Osteoblast (primary cell): ENCODE data around the gene PARP14. TPM values are rescaled to one million over a fixed set of nuclear protein-coding genes. Genes with fewer than 3 reads are reported as not detected.
A peak's percentile ranks its signal among the peaks of the same experiment; 100 is the strongest.

ENCODE experiments used
- DNase-seq: peaks from one replicate; pipeline ENCODE4 v3.0.0; 2011; ENCODE audit warnings: low spot score, mixed read lengths; ENCODE audit not compliant: insufficient read length; ENCODE audit errors: missing footprints
- H2AFZ ChIP-seq: 2 replicates; pipeline ENCODE4 v1.6.0; 2011; ENCODE audit warnings: mild to moderate bottlenecking, low read length
- H3K27ac ChIP-seq: 2 replicates; pipeline ENCODE4 v1.5.1; 2011; ENCODE audit warnings: mild to moderate bottlenecking, low read depth, low read length, moderate library complexity
- H3K27me3 ChIP-seq: 2 replicates; pipeline ENCODE4 v1.6.0; 2012; ENCODE audit warnings: mild to moderate bottlenecking, control low read depth, inconsistent platforms, low read length, moderate library complexity; ENCODE audit not compliant: insufficient read depth
- H3K36me3 ChIP-seq: 2 replicates; pipeline ENCODE4 v1.5.1; 2011; ENCODE audit warnings: mild to moderate bottlenecking, low read length, control low read depth, moderate library complexity; ENCODE audit not compliant: insufficient read depth
- H3K4me1 ChIP-seq: 2 replicates; pipeline ENCODE4 v1.5.1; 2011; ENCODE audit warnings: mild to moderate bottlenecking, low read length, control low read depth, moderate library complexity; ENCODE audit not compliant: insufficient read depth
- H3K4me2 ChIP-seq: 2 replicates; pipeline ENCODE4 v1.6.0; 2011; ENCODE audit warnings: mild to moderate bottlenecking, low read length; ENCODE audit not compliant: insufficient read depth
- H3K4me3 ChIP-seq: fragments of 200-600 bp; sonication (generic); 3 replicates; pipeline ENCODE4 v1.5.1; 2012; ENCODE audit warnings: mild to moderate bottlenecking, low read length, inconsistent platforms; ENCODE audit not compliant: insufficient read depth
- H3K79me2 ChIP-seq: 2 replicates; pipeline ENCODE4 v1.6.0; 2012; ENCODE audit warnings: mild to moderate bottlenecking, low read length, control low read depth, inconsistent platforms; ENCODE audit not compliant: insufficient read depth
- H3K9me3 ChIP-seq: 2 replicates; pipeline ENCODE4 v1.5.1; 2011; ENCODE audit warnings: low read depth, low read length, control low read depth
- H4K20me1 ChIP-seq: 2 replicates; pipeline ENCODE4 v1.6.0; 2012; ENCODE audit warnings: mild to moderate bottlenecking, low read length, control low read depth; ENCODE audit not compliant: insufficient read depth
- total RNA-seq: library from RNA; depleted of rRNA; stranded (reverse); fragments of >200 nt; gene quantifications from 2 replicates; pipeline ENCODE4 v1.2.3, GENCODE V29; 2012
- TF ChIP-seq, protein P1 (sequence below): IDR thresholded peaks from 2 replicates; pipeline ENCODE4 v1.5.1; 2011; ENCODE audit warnings: mild to moderate bottlenecking, low read depth, low read length, moderate library complexity; ENCODE audit errors: extremely low read depth

PARP14 gene
- total RNA-seq, 1 donor = 84.3 TPM

DNA sequence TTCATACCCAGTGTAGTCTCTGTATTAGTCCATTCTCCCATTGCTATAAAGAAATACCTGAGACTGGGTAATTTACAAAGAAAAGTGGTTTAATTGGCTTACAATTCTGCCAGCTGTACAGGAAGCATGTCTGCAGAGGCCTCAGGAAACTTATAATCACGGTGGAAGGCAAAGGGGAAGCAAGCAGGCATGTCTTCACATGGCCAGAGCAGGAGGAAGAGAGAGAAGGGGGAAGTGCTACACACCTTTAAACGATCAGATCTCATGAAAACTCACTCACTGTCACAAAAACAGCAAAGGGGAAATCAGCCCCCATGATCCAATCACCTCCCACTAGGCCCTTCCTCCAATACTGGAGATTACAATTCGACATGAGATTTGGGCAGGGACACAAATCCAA is 6.3 kb upstream of the PARP14 start:
- peaks cover 17% of the 10 kb centered on the region for H3K4me1 ChIP-seq
- no peak overlapping the region for H3K27ac ChIP-seq
- no peak for DNase-seq
- TF ChIP-seq, protein P1, sequence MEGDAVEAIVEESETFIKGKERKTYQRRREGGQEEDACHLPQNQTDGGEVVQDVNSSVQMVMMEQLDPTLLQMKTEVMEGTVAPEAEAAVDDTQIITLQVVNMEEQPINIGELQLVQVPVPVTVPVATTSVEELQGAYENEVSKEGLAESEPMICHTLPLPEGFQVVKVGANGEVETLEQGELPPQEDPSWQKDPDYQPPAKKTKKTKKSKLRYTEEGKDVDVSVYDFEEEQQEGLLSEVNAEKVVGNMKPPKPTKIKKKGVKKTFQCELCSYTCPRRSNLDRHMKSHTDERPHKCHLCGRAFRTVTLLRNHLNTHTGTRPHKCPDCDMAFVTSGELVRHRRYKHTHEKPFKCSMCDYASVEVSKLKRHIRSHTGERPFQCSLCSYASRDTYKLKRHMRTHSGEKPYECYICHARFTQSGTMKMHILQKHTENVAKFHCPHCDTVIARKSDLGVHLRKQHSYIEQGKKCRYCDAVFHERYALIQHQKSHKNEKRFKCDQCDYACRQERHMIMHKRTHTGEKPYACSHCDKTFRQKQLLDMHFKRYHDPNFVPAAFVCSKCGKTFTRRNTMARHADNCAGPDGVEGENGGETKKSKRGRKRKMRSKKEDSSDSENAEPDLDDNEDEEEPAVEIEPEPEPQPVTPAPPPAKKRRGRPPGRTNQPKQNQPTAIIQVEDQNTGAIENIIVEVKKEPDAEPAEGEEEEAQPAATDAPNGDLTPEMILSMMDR = no peak
- H2AFZ ChIP-seq = no peak overlapping the region
- no peaks in the 10 kb centered on the region for H3K36me3 ChIP-seq
- no peak overlapping the region for H3K4me3 ChIP-seq
- H3K27me3 ChIP-seq = no peaks in the 10 kb centered on the region
- H3K9me3 ChIP-seq = no peaks in the 10 kb centered on the region
- H3K79me2 ChIP-seq = no peaks in the 10 kb centered on the region
- H3K4me2 ChIP-seq = no peak overlapping the region
- no peaks in the 10 kb centered on the region for H4K20me1 ChIP-seq

DNA sequence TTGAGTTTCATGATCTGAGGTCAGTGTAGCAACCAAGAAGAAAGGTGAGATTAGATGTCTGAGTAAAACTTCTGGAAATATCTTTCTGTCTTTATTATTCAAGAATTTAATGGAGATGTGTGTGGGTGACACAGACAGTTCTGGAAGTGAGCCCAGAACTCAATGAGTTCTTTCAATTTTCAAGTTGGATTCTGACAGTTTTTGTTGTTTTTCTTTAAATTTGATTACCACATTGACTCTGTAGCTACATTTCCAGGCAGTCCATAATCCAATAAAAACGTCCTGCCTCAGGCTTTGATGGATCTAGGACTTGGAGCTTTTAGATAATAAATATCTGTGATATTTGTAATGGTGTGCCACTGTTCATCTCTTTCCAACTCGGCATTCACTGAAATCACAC is 3.9 kb upstream of the PARP14 start:
- Histone ChIP-seq H4K20me1 (no peaks in the 10 kb centered on the region), H2AFZ (no peak overlapping the region), H3K4me2 (no peak overlapping the region), H3K27me3 (no peaks in the 10 kb centered on the region), H3K79me2 (peaks cover 6% of the 10 kb centered on the region), H3K4me1 (peaks cover 25% of the 10 kb centered on the region), H3K9me3 (no peaks in the 10 kb centered on the region), H3K27ac (no peak overlapping the region), H3K4me3 (no peak overlapping the region), H3K36me3 (no peaks in the 10 kb centered on the region)
- TF ChIP-seq, protein P1 = no peak
- DNase-seq = no peak

DNA sequence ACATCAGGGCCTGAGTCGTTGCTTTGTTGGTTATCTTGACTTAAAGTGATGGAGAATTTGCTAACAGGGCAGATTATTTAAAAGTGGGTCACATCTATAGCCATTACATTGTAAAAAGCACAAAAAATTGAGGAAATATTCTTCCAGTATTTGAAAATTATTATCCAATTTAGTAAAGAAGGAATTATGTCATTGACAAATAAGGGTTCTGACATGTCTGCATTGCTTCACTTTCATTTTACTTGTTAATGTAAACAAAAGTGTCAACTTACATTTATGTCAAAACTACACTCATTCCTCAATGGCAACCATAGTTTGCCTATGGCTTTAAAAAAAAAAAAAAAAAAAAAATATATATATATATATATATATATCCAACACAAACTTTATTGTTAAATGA is 3.4 kb upstream of the PARP14 start:
- no peak overlapping the region for H3K4me2 ChIP-seq
- H3K4me1 ChIP-seq = peaks cover 28% of the 10 kb centered on the region
- H2AFZ ChIP-seq = no peak overlapping the region
- H3K27me3 ChIP-seq = no peaks in the 10 kb centered on the region
- H3K79me2 ChIP-seq = peaks cover 9% of the 10 kb centered on the region
- H3K9me3 ChIP-seq = no peaks in the 10 kb centered on the region
- H3K27ac ChIP-seq = no peak overlapping the region
- no peak for DNase-seq
- TF ChIP-seq, protein P1 = no peak
- no peaks in the 10 kb centered on the region for H4K20me1 ChIP-seq
- no peak overlapping the region for H3K4me3 ChIP-seq
- no peaks in the 10 kb centered on the region for H3K36me3 ChIP-seq

DNA sequence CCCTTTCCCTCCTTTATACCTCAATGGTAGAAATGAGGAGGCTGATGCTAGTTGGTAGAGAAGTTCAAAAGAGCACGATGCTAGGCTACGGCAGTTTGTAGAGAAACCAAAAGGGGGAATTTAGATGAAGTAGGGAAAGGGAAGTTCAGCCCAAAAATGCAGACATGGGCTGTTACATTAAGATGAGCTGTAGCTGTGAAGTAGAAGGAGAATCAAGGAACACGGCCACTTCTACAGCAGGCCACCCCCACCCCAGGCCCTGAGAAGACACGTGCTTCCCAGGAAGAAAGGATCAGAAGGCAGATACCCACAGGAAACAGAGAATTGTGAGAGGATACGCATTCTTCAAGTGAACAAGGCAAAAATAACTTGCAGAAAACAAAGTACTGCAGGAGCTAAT is 2.1 kb upstream of the PARP14 start:
- Histone ChIP-seq H3K27ac (no peak overlapping the region), H3K4me1 (peaks cover 28% of the 10 kb centered on the region), H3K79me2 (peaks cover 14% of the 10 kb centered on the region), H2AFZ (peak overlapping the region; percentile 42), H3K9me3 (no peaks in the 10 kb centered on the region), H4K20me1 (no peaks in the 10 kb centered on the region), H3K4me2 (peak overlapping the region; percentile 91), H3K4me3 (no peak overlapping the region), H3K27me3 (no peaks in the 10 kb centered on the region), H3K36me3 (no peaks in the 10 kb centered on the region)
- DNase-seq = no peak
- TF ChIP-seq, protein P1 = no peak
